HG03135 (cell line): ENCODE results near the gene PAQR7.
"Not testable (repeated sequence)": the region's sequence is repeated elsewhere in the genome, so short reads cannot be mapped to it uniquely, and the experiment has no call there.

Experiments
- ATAC-seq: cut with Tn5 transposase; IDR thresholded peaks from one replicate; pipeline ENCODE4 v1.9.1; 2021; ENCODE audit warnings: mild to moderate bottlenecking, moderate library complexity; ENCODE audit not compliant: unreplicated experiment

The PAQR7 gene

DNA sequence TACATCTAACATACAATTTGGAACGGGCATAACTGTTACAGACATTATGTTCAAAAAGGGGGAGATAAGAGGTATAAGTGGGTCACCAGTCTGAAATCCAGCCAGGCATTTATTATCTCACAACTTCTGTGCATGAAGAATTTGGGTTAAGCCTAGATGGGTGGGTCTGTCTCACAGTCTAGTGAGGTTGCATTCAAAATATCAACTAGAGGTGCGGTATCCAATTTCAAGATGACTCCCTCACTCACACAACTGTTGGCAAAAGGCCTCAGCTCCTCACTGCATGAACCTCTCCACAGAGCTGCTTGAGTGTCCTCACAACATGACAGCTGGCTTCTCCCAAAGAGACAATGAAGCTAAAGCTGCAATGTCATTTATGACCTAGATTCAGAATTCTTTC is 21.0 kb downstream of the PAQR7 start:
- ATAC-seq = no peak

DNA sequence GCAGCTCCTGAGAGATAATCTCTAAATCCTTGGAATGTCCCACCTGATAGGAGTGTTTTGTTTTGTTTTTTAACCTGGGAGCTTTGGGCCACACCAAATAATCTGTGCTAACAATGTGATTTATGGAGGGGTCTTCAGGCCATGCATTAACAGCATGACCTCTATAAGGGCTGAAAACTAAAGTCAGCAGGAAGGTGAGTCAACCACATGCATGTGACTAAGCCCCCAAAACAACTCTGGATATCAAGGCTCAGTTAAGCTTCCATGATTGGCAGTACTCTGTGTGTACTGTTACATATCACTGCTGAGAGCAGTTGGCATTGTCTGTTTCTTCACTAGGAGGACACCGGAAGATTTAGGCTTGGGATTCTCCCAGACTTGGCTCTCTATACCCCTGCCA is 27.0 kb downstream of the PAQR7 start:
- ATAC-seq = no peak

DNA sequence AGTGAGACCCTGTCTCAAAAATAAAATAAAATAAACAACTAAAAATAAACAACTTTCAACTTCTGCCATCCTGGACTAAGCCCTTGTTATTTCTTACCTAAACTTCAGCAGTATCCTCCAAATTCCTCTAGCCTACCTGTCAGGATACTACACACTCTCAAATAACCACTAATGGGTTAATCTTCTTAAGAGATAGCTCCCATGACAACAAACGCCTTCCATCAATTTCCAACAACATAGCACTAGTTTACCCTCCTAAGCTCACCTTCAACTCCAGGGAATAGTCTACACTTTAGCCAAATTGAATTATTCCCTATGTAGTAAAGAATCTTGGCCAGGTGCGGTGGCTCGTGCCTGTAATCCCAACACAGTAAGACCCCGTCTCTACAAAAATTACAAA is 27.6 kb downstream of the PAQR7 start:
- ATAC-seq = no peak

DNA sequence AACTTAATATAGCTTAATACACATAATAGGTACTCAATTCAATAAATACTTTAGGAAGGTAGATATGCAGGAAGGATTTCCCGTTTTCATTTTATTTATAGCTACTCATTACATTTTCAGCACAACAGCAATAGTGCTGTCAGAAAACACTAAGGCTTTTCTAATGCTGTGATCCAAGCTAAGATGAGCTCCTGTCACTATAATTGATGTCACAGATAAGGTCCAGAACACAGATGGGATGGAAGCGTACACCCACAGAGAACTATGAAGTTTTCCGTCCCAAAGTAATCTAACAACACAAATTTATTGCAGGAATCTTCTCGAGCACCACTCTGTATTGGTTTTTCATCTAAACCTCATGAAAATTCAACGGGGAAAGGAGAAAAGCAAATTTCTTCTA is 29.8 kb downstream of the PAQR7 start:
- ATAC-seq = no peak

DNA sequence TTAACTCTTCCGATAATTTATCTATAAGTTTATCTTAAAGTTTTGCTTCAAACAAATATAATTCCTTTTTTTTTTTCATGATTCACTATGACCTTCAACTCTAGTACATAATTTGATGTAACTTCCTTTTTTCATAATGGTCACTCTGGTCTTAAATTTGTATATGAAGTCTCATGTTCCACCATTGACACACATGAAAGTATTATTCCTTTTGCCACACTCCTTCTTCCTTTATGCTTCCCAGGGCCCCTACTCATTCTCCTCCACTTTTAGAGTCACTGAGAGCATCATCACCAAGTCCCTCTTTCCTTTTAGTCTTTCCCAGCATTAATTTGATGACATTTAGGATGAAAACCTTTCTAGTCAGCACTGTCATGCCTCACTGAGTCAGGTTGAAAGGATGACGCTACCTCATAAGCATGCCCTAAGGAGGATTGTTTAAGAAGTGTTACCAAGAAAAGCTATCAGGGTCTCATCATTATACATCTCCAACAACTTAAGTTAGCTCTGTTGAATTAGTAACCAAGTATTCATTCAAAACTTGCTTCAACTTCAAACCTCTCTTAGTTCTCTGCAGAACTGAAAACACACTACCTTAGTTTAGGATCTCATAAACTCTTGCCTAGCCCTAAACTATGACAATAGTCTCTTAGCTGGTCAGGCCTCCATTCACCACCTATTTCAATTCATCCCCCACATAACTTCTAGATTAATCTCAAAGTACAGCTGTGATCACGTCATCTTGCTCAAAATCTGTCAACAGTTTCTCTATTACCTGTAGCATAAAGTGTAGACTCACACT is 30.8 kb downstream of the PAQR7 start:
- ATAC-seq = no peak

DNA sequence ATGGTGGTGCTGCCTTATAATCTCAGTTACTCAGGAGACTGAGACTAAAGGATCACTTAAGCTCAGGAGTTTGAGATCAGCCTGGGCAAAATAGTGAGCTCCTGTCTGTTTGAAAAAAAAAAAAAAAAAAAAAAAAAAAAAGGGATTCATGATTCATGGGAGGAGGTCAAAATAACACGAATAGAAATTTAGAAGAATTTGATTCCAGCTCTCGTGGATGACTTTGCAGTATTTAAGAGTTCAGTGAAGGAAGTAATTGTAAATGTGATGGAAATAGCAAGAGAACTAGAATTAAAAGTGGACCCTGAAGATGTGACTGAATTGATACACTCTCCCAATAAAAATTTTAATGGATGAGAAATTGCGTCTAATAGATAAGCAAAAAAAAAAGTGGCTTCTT is 32.0 kb downstream of the PAQR7 start:
- no peak for ATAC-seq

DNA sequence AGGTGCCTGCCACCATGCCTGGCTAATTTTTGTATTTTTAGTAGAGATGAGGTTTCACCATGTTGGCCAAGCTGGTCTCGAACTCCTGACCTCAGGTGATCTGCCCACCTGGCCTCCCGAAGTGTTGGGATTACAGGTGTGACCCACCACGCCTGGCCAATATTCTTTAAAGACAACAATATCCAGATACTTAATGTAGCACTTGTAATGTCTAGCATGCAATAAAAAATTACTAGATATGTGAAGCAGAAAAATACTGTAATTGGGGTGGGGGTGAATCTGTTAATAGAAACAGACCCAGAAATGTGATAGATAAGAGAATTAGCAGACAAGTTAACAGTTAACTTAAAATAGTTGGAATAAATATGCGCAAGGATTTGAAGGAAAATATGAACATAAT is 35.7 kb downstream of the PAQR7 start:
- not testable (repeated sequence) for ATAC-seq

DNA sequence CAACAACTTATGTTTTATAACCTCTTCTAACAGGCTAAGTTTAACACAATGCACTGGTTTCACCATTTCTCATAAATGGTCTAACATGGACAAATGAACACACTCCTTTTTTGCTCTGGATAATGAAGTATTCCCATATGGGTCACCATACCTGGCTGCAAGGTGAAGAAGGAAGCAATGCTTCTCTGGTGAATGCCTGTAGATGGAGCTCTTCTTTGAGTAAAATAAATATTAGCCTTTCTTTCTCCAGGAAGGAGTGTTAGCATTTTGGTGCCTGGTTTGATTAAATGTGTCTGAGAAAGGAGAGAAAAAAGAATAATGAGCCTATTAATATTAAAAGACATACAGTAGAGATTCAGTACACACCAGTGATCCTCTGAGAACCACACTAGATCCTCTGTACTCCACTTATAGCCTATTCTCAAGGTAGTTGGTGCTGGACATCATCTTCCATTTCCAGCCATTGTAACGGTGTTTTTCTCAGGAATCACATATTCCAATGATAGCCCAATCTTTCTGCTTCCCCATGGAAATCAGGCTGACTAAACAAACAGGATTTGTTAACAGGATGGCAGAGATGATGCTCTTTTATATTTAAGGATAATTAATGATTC is 38.1 kb downstream of the PAQR7 start:
- ATAC-seq = no peak

DNA sequence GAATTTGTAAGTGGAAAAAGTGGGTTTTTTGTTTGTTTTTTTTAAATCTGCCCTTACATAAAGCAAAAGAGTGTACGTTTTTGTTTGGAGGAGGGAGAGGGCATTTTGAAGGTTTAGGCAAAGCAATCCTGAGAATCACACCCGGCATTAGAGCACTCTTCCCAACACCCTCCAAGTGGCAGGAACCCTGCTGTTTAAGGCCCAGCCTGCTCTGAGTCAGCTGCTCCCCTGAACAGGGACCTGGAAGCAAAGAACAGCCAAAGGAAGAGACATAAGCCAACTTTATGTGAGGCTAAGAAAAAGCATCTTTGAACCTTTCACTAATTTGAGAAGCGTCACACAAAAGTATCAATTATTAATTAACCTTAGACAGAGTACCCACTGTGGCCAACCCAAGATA is 38.8 kb downstream of the PAQR7 start:
- no peak for ATAC-seq

DNA sequence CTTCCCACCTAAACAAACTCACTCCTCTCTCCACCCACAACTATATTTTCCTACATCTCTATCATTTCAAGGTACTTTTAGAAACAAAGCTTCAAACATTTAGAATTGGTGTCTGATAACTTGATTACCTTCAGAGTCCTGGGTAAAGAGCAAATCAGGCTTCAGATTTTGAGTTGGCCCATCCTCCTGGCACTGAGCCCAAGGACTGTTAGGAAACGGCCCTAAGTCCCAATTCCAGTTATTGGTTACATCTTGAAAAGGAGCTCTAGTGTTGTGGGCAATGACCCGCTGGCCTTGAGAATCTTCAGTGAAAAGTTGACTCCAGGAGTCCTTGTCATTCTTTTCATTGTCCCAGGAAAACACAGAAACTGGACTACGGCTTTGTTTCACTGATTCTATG is 40.6 kb downstream of the PAQR7 start:
- no peak for ATAC-seq

DNA sequence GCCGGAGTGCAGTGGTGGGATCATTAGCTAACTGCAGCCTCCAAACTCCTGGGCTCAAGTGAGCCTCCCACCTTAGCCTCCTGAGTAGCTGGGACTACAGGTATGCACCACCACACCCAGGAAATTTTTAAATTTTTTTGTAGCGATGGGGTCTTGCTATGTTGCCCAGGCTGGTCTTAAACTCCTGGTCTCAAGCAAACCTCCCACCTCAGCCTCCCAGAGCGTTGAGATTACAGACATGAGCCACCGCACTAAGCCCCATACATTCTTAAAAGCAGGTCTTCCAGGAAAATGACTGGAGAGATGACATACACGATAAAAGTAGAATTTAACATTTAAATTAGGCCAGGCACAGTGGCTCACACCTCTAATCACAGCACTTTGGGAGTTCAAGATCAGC is 42.4 kb downstream of the PAQR7 start:
- no peak for ATAC-seq

DNA sequence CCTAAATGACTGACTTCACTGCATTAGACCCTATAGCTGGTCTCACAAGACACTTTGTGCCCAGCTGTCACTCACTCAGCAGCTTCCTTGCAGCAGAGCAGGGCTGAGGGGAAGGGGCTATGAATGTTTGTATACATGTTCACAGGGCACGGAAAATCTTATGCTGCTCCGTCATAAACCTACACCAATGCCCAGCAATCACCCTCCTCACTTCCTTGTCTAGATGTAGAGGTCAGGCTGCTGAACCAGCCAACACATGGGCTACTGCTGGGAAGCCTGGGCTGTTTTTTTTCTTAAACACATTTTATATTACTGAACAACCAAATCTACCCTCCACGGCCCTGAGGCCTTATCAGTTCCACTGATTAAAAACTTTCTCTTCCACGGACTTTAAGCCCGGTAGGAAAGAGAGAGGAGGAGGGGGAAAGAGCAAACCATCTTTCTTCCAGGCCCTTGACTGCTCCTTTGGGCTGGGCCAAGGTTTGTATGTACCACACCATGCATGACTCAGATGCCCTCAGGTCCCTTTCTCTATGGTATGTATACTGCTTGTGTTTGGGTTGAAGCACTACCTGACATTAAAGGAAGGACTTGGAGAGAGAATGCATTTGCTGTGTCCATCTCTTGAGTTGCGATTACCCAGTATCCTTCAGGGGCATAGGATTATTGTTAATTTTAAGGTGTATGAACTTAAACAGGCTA is 43.0 kb downstream of the PAQR7 start:
- ATAC-seq = no peak

DNA sequence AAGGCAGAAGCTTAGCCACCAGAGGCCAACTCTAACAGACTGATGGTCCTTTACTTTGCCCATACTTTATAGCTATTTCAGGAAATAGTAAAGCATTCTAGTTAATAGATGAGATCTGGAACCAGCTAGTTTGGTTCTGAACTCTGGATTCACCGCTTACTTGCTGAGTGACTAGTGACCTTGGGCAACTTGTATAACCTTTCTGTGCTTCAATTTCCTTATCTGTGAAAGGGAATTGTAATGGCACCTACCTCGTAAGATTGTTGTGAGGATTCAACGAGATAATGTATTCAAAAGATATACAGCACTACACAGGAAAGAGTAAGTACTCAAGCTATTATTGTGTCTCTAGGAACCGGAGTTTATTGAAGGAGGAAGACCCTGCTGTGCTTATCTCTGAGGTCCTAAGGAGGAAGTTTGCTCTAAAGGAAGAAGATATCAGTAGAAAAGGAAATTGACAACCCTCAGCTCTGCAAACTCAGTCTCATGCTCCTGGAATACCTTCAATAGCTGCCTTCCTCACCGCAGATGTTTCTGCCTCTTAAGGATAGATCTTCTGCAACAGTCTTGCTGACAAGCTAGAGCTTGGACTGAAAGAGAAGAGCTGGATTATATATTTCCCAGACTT is 43.8 kb downstream of the PAQR7 start:
- no peak for ATAC-seq

DNA sequence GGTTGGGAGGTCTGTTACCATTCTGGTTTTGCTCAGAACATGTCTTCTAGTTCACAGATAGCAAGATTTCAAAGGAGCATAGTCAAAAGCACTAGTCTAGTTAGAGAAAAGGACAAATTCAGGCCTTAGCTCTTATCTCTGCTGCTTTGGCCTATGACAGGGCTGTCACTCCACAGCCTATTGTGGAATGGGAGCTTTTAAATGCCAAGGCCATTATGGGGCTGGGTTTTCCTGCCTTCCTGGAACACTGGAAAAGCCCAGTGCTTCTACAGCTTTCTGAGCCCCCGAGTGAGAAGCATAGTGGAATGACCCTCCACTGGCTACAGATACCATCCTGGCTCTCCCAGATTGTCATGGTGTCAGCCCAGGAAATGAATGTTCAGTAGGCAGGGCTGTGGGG is 46.5 kb downstream of the PAQR7 start:
- no peak for ATAC-seq

DNA sequence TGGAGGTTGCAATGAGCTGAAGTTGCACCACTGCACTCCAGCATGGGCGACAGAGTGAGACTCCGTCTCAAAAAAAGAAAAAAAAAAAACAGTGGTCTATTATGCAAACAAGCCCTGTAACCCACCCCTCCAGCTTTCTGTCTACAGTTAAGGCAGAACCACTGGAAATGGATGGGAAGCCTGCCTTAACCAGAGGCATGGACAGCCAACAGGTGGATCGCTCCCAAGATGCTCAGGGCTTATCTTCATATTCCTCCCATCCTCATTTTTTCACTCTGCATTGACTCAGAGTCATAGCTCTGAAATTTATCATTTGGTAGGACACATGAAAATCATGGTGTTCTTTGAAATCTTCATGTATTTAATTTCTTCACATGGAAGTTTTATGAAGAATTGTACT is 47.0 kb downstream of the PAQR7 start:
- ATAC-seq = no peak

DNA sequence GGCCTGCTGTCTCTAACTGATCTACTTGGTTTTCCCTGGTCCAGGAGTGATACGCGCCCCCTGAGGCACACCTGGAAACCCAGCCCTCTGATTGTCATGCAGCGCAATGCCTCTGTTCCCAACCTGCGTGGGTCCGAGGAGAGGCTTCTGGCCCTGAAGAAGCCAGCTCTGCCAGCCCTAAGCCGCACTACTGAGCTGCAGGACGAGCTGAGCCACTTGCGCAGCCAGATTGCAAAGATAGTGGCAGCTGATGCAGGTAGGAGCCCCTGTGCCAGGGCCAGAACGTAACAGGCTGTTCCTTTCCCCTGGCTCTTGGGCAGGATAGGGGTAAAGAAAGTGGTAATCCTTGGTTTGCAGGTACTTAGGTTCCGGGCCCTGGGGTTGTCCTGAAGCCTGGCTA is 48.9 kb downstream of the PAQR7 start:
- ATAC-seq = no peak

DNA sequence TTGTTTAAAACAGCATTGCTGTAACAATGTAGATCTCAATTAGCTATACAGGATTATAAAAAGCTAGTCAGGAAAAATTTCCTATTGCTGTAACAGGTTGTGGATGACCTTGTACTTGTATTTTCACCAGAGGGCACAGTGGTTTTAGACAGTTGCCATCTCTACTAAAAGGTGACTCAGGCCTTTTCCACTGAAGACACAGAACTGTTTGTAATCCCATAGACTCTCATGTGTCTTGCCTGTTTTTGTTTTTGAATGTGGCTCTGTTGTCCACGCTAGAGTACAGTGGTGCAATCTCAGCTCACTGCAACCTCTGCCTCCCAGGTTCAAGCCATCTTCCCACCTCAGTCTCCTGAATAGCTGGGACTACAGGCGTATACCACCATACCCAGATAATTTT is 49.9 kb downstream of the PAQR7 start:
- ATAC-seq = no peak

DNA sequence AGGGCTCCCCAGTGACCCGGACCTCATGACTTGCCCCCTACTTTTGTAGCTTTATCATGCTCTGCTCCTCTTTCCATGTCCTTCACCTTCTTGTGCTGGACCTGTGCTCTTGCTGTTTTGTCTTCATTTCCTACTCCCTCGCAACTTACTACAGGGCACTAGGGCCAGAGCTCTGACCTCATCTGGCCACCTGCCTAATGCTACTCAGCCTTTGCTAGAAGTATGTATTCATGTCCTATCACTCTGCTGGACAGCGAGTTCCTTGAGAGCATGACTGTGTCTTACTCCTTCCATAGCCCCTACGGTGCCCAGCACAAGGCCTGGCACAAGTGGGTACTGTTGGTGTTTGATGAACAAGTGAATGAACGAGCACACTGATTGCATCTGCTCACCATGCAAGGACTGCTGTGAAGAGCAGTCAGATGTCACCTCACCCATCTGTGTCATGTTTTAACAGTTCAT is 53.8 kb downstream of the PAQR7 start:
- no peak for ATAC-seq

DNA sequence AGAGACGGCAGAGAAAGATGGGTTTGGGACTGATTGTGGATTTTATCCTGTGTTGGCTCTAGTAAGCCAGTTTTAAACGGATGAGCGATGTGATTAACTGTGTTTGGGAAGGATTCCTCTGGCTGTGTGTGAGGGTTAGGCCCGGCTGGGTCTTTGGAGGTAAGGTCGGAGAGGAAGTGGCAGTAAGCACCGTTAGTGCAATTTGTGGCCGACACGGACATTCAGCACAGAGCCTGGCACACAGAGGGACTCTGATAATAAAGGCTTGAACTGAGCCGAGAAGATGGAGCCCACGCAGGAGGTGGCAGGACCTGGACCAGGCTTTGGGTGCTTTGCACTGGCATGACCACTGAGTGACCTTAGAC is 54.4 kb downstream of the PAQR7 start:
- no peak for ATAC-seq

DNA sequence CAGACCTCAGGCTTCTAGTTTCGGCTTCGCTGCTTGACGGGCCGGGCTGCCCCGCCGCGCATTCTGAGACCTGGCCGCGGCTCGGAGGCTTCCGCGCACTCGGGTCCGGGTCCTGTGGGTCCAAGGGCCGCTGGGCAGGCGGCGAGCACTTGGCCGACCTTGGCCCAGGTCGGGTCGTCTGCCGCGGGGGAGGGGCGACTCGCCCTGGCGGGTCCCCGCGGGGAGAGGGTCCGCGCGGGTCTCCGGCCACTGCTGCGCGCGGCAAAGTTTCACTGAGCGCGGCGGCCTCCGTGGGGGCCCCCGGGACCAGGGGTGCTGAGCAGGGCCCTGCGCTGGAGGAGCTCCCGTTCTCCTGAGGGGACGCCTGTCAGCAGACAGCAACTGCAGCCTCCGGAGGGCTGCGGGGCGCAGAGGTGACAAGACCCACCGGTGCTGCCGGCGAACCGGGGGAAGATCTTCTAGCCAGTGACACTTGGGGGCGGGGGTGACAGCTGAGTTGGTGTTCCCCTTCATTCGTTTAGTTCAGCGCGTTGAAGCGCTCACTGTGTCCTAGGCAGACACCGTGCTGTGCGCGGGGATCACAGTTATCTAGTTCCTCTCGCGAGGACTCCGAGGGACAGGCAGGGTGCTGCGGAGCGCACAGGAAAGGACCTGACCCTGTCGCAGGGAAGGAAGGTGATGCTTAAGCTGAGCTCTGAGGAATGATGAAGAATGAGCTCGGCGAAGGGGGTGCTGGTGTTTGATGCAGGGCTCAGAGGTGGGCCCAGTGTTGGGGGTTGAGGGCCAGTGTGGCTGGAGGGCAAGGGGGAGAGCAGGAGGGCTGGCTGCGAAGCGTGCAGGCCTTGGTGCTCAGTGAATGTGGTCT is 55.0 kb downstream of the PAQR7 start:
- peak; percentile 48 for ATAC-seq
